SKM-1 (cell line): ENCODE measurements around the gene AFAP1L1.
A peak's percentile ranks its signal among the peaks of the same experiment; 100 is the strongest.

ENCODE experiments used
- DNase-seq: peaks from one replicate; lab custom pipeline; 2025; ENCODE audit not compliant: unreplicated experiment; lab: John Stamatoyannopoulos, UW

The AFAP1L1 gene

GRCh38 chr5:149367972-149368645 lies 96.5 kb downstream of the AFAP1L1 start:
- no peak for DNase-seq

DNA sequence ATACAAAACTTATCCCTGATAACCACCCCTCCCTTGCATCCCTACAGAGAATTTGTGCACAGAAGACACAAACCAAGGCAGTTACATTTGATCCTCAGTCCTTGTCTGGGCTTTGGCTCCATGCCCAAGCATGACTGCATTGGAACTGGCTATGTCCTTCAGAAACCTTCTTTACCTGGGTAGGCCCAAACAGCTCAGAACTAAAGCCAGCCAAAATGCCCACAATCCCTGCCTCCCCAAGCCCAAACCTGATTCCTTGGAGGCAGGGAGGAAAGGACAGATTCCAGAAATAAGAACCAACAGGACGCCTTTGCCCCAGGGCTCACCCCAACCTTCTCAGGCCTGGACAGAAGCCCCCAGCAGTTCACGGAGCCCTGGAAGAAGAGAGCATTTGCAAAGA lies 99.2 kb downstream of the AFAP1L1 start:
- no peak for DNase-seq

DNA sequence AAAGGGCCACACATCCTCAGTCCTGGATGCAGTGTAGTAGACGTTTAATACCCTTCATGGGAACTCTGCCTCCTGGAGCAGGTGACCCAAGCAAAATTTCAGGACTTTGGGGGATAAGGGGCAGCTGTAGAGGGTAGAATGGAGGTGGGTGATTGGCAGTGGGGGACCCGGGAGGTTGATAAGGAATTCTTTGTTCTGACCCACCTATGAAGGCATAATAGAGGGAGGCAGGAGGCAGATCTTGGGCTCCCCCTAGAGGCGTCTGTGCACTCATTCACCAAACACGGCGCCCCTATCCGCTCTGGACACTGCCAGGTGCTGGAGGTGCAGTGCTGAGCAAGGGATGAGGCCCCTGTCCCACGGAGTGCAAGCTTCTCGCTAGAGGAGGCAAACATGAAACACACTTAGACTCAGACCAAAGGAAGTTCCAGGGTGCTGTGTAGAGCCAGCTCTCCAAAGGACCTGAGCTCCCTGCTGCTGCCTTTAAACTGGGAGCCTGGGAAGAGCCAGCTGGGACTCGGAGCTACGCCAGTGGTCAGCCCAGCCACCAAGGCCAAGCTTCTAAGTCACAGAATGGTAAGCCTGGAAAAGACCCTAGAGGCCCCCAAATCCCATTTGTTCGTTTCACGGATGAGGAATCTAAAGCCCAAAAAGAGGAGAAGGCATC lies 99.8 kb downstream of the AFAP1L1 start:
- DNase-seq = peak; percentile 47

- DNase-seq = no peak
These were observed 100.6 kb downstream of the AFAP1L1 start for GRCh38 chr5:149372076-149372795.

DNA sequence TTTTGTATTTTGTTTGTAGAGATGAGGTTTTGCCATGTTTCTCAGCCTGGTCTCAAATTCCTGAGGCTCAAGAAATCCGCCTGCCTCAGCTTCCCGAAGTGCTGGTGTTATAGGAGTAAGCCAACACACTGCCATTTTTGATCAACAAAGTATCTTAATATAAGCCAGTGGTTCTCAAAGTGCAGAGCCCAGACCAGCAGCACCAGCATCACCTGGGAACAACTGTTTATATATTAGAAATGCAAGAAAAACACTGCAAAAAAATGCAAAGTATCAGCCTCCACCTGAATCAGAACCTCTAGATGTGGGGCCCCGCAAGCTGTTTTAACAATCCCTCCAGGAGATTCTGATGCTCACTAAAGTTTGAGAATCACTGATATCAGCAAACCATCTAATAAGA lies 101.3 kb downstream of the AFAP1L1 start:
- no peak for DNase-seq

GRCh38 chr5:149374303-149374702 lies 102.6 kb downstream of the AFAP1L1 start:
- no peak for DNase-seq

DNA sequence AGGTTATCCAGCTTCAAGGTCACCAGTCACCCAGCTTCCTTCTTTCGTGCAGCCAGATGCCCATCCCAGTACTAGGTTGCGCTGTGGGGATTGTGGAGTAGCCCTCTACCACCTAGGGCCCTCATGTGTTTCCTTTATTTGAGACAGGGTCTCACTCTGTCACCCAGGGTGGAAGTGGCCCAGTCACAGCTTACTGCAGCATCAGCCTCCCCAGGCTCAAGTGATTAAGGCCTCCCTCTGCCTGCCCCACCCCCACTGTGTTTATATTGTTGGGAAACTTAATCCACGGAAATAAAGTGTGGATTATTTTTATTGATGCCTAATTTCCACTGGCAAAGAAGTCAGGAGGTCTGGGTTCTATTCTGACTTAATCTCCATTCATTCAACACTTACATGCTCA lies 103.1 kb downstream of the AFAP1L1 start:
- no peak for DNase-seq

GRCh38 chr5:149375434-149375833 lies 103.8 kb downstream of the AFAP1L1 start:
- DNase-seq = no peak

DNA sequence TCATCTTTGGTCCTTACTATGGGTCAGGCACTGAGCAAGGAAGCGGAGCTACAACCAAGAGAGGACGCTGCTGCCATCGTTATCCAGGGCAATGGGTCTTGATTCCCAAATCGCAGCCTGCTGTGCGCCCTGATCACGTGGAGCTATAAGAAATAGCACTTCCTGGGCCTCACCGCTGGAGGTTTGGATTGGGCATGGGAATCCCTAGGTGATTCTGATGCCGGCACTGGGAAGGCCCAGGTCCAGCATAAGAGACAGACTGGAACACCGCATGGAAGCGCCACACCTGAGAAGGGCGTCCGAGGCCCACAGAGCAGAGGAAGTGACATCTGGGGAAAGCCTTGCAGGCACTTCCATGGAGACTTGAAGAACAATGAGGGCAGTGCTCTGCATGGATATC lies 104.4 kb downstream of the AFAP1L1 start:
- DNase-seq = no peak

- DNase-seq = no peak
These were observed 105.2 kb downstream of the AFAP1L1 start for GRCh38 chr5:149376711-149377447.

DNA sequence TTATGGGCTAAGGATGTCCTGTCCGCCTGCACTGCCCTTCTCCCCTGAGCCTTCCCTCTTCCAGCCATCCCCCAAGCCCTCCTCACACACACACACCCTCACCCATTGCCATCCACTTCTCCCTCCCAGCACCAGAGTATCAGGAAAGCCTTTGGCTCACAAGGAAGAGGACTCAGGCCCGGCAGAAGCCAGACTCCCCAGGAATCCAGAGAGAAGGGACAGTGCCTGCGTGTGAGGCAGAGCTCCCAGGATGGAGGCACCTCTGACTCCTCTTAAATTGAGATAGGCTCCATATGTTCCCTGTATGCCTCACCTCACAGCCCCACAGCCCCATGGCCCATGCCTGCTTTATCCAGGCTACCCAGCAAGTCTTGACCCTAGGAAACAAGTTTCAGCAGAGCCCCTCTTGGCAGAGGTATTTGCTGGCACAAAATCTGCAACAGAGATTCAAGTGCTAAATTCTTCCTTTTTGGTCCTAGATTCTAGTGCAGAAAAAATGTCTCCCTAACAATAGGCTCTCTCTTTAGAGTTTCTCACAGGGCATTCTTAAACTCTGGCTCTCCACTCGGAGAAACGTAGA lies 106.7 kb downstream of the AFAP1L1 start:
- DNase-seq = no peak

DNA sequence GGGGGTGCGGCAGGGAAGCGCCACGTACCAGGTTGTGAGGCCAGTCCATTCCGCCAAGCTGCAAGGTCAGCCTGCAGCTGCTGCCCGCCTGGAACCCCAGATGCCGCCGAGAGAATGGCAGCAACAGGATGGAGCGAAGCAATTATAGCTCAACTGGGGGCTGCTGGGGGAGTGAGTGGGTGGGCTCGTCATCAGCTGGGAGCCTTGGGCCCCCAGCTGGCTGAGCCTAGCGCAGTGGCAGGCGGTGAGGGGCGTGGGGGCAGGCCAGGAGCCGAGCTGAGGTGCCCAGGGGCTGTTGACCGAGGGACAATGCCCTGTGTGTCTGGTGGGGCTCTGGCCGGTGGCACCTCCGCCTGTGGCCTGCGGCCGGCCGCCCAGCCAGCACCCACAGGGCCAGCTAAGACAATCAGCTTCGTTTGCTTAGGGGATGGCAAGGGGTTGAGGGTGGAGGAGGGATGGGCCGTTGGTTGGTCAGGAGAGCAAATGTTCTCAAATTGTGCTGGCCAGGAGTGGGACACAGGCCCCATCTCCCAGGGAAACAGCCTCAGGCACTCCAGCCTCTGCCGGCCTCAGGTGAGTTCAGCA lies 107.6 kb downstream of the AFAP1L1 start, which contains the start of gene IL17B:
TSS of gene IL17B (minus strand) at position 116 of the 585 bp plus-strand sequence. CDS start at position 49, 67 bp downstream.
- DNase-seq = no peak

DNA sequence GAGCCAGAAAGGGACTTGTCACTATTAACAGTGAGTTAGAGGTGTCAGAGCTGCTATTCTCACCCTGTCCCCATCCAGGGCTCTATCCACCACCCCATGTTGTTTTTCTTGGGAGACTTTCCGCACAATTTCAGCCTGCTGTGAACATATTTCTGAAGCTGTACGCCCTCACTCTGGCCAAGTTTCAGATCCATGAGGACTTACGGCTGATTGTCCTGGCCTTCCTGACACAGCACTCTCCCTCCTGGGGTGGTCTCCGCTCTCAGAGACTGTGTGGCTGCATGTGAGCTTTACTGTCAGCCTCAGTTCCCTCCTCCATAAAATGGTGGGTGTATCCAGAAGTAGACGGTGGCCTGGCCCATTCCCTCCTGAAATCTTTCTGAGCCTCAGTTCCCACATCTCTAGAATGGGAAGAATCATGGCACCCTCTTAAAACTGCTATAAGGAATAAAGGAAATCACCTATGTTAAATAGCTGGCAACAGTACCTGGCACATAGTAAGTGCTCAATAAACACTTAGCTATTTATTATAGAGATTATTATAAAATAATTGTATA lies 108.2 kb downstream of the AFAP1L1 start:
- DNase-seq = no peak

GRCh38 chr5:149380466-149381121 lies 108.9 kb downstream of the AFAP1L1 start:
- DNase-seq = no peak

- no peak for DNase-seq
These were observed 109.8 kb downstream of the AFAP1L1 start for GRCh38 chr5:149381261-149381985.

GRCh38 chr5:149381986-149382338 lies 110.3 kb downstream of the AFAP1L1 start:
- DNase-seq = peak; percentile 40

- no peak for DNase-seq
These were observed 111.0 kb downstream of the AFAP1L1 start for GRCh38 chr5:149382517-149383220.

- no peak for DNase-seq
These were observed 111.7 kb downstream of the AFAP1L1 start for GRCh38 chr5:149383399-149383798.

- DNase-seq = no peak
These were observed 114.5 kb downstream of the AFAP1L1 start for GRCh38 chr5:149386166-149386565.
